Measurements from ENCODE around the gene CDH20.
A peak's percentile ranks its signal among the peaks of the same experiment; 100 is the strongest.

Gene CDH20

GRCh38 chr18:61333271-61333745 lies at the start of gene CDH20:
TSS of gene CDH20 (plus strand) at chr18:61333430.
- TF ChIP-seq POLR2A (IDR thresholded peaks at IDR 0.05; ENCODE audit: low read length) (no peak), GATA1 (IDR thresholded peaks at IDR 0.05; ENCODE audit: low read depth, low read length) (no peak)
- DNase-seq, result no peak

GRCh38 chr18:61284039-61284438 lies 49.2 kb upstream of the CDH20 start:
- no peak for DNase-seq
- no peak for TF ChIP-seq GATA1 (IDR thresholded peaks at IDR 0.05; ENCODE audit: low read depth, low read length)
- TF ChIP-seq POLR2A (IDR thresholded peaks at IDR 0.05; ENCODE audit: low read length), result no peak

- DNase-seq, result no peak
- TF ChIP-seq POLR2A (IDR thresholded peaks at IDR 0.05; ENCODE audit: low read length), result no peak
- TF ChIP-seq GATA1 (IDR thresholded peaks at IDR 0.05; ENCODE audit: low read depth, low read length), result no peak
These were observed 47.5 kb upstream of the CDH20 start for GRCh38 chr18:61285777-61286176.

- TF ChIP-seq POLR2A (IDR thresholded peaks at IDR 0.05; ENCODE audit: low read length), result no peak
- no peak for TF ChIP-seq GATA1 (IDR thresholded peaks at IDR 0.05; ENCODE audit: low read depth, low read length)
- DNase-seq, result no peak
These were observed 46.4 kb upstream of the CDH20 start for GRCh38 chr18:61286867-61287266.

GRCh38 chr18:61290616-61291015 lies 42.6 kb upstream of the CDH20 start:
- TF ChIP-seq GATA1 (IDR thresholded peaks at IDR 0.05; ENCODE audit: low read depth, low read length) (no peak), POLR2A (IDR thresholded peaks at IDR 0.05; ENCODE audit: low read length) (no peak)
- no peak for DNase-seq

GRCh38 chr18:61292280-61293035 lies 40.8 kb upstream of the CDH20 start:
- TF ChIP-seq GATA1 (IDR thresholded peaks at IDR 0.05; ENCODE audit: low read depth, low read length), result no peak
- no peak for TF ChIP-seq POLR2A (IDR thresholded peaks at IDR 0.05; ENCODE audit: low read length)
- DNase-seq, result no peak

GRCh38 chr18:61295153-61295552 lies 38.1 kb upstream of the CDH20 start:
- no peak for DNase-seq
- TF ChIP-seq GATA1 (IDR thresholded peaks at IDR 0.05; ENCODE audit: low read depth, low read length) (no peak), POLR2A (IDR thresholded peaks at IDR 0.05; ENCODE audit: low read length) (no peak)

- no peak for DNase-seq
- no peak for TF ChIP-seq POLR2A (IDR thresholded peaks at IDR 0.05; ENCODE audit: low read length)
These were observed 25.2 kb upstream of the CDH20 start for GRCh38 chr18:61308004-61308403.

- DNase-seq, result no peak
- TF ChIP-seq GATA1 (IDR thresholded peaks at IDR 0.05; ENCODE audit: low read depth, low read length) (no peak), POLR2A (IDR thresholded peaks at IDR 0.05; ENCODE audit: low read length) (no peak)
These were observed 24.3 kb upstream of the CDH20 start for GRCh38 chr18:61308795-61309393.

- DNase-seq, result peak; percentile 41 to 66
These were observed 10.9 kb upstream of the CDH20 start for GRCh38 chr18:61322265-61322873.

GRCh38 chr18:61323951-61324350 lies 9.3 kb upstream of the CDH20 start:
- no peak for DNase-seq
- TF ChIP-seq POLR2A (IDR thresholded peaks at IDR 0.05; ENCODE audit: low read length), result no peak
- TF ChIP-seq GATA1 (IDR thresholded peaks at IDR 0.05; ENCODE audit: low read depth, low read length), result no peak

More at GRCh38 chr18:61322265-61322873, 10.9 kb upstream of the CDH20 start:
- TF ChIP-seq POLR2A (IDR thresholded peaks at IDR 0.05; ENCODE audit: low read length) (no peak), GATA1 (IDR thresholded peaks at IDR 0.05; ENCODE audit: low read depth, low read length) (no peak)

GRCh38 chr18:61326407-61326806 lies 6.8 kb upstream of the CDH20 start:
- TF ChIP-seq GATA1 (IDR thresholded peaks at IDR 0.05; ENCODE audit: low read depth, low read length) (no peak), POLR2A (IDR thresholded peaks at IDR 0.05; ENCODE audit: low read length) (no peak)
- DNase-seq, result no peak

GRCh38 chr18:61329398-61329797 lies 3.8 kb upstream of the CDH20 start:
- no peak for DNase-seq
- TF ChIP-seq POLR2A (IDR thresholded peaks at IDR 0.05; ENCODE audit: low read length) (no peak), GATA1 (IDR thresholded peaks at IDR 0.05; ENCODE audit: low read depth, low read length) (no peak)

GRCh38 chr18:61331051-61331450 lies 2.2 kb upstream of the CDH20 start:
- DNase-seq, result no peak
- no peak for TF ChIP-seq POLR2A (IDR thresholded peaks at IDR 0.05; ENCODE audit: low read length)
- no peak for TF ChIP-seq GATA1 (IDR thresholded peaks at IDR 0.05; ENCODE audit: low read depth, low read length)
